GM21528 (cell line): ENCODE data around the gene STUM.

Source experiments
- ATAC-seq: cut with Tn5 transposase; IDR thresholded peaks from one replicate; pipeline ENCODE4 v1.9.1; 2021; ENCODE audit warnings: mild to moderate bottlenecking, moderate library complexity; ENCODE audit not compliant: unreplicated experiment, low FRiP score

The STUM gene

GRCh38 chr1:226558036-226558650 lies 9.6 kb downstream of the STUM start:
- ATAC-seq: no peak

DNA sequence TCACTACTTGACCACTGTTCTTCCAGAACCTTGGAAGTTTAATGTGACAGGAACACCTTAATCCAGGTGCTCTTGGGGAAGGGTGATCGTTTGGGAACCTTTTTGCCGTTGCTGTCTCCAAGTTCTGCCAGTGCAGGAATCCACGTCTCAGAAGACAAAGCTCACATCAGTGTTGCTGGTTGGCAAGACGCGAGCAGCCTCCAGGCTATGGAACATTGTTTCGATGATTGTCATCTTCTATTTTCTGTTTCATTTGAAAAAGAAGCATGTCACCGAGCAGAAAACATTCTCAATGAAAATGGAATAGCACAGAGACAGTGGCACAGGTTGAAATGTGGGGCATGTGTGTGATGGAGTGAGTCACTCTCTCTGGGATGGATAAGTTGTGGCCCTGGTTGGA lies 11.7 kb downstream of the STUM start:
- ATAC-seq: no peak

DNA sequence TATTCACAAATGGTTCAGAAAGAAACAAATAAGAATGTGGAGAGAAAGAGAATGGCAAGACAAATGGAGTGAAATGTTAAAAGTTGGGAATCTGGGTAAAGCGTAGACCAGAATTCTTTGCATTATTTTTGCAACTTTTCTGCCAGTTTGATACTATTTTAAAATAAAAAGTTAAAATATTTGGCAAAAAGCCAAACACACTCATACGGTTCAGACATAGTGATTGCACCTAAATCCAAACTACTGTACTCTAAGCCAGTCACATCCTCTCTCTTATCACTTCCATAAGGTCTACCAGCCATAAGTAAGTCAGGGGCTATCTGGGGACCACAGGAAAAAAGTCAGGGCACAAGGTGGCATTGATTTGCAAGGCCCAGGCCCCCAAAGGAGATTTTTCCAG lies 14.4 kb downstream of the STUM start:
- no peak for ATAC-seq

DNA sequence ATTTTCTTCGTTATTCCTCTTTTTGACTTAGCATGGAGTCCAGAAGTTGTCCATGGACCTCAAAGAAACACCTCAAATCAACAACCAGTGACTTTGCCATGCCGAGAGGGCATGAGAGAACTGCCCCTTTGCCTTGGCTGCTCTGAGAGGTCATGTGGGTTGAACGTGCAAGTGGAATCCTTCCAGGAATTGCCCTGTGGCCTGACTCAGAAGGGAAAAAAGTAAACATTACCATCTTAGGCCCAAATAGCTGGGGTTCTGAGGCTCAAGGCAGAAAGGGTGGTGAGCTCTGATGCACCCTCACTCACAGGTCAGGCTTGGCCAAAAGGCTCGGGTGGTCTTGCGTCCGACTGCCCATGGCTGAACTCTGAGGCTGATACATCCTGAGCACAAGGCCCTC lies 15.1 kb downstream of the STUM start:
- no peak for ATAC-seq

- no peak for ATAC-seq
Observed at GRCh38 chr1:226565476-226565875, 16.9 kb downstream of the STUM start.

DNA sequence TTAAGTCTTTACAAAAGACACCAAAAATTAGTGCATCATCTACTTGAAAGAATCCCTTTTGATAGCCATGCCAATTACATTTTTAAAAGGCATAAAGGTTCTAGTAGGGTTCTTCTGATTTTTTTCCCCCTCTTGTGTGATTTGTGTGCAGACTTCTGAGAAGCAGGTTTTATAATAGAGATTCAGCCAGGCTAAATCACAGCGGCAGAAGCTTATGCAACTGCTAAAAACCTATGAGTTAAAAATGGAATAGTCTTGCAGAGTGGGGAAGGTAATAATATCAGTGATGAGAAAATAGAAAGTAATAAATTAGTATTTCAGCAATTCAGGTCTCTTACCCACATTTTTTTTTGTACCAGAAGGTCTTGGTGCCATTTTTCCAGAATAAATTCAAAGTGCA lies 17.7 kb downstream of the STUM start:
- no peak for ATAC-seq

- ATAC-seq: no peak
Observed at GRCh38 chr1:226566760-226567159, 18.2 kb downstream of the STUM start.

DNA sequence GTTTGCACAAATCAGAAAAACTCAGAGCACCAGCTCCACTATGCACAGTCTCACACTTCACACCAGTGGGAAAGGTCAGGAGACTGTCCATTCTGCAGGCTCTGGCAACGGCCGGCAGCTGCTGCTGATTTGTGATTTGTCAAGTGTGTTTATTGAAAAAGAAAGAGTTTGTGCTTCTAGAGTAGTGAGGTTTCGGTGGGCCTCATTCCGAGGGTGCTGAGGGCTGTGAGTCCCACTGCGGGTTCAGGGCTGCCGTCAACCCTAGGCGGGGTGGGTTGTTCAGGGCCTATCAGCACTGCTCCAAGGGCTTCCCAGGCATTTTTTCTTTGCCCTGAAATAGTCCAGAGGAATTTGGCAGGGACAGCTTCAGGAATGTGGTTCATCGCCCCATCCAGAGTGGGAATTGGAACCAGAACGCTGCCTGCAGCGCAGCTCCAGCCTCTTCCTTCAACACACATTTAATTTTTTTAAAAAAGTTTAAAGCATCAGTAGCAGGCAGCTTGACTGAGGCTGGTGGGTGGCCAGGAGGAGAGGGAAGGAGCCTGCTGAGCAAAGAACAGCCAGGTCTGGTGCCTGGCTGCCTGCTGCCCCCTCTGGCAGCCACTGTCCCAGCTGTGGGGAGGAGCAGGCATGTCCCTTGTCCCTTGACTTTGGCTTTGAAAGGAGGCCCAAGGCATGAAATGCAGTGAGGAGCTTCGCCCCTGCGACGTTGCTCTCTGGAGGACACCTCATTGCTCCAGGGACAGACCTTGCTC lies 19.7 kb downstream of the STUM start:
- no peak for ATAC-seq

GRCh38 chr1:226568975-226569741 lies 20.6 kb downstream of the STUM start:
- no peak for ATAC-seq

GRCh38 chr1:226569879-226570547 lies 21.4 kb downstream of the STUM start:
- no peak for ATAC-seq

GRCh38 chr1:226571893-226572292 lies 23.3 kb downstream of the STUM start:
- no peak for ATAC-seq

- ATAC-seq: no peak
Observed at GRCh38 chr1:226572325-226572726, 23.8 kb downstream of the STUM start.

- ATAC-seq: no peak
Observed at GRCh38 chr1:226574044-226574443, 25.5 kb downstream of the STUM start.

DNA sequence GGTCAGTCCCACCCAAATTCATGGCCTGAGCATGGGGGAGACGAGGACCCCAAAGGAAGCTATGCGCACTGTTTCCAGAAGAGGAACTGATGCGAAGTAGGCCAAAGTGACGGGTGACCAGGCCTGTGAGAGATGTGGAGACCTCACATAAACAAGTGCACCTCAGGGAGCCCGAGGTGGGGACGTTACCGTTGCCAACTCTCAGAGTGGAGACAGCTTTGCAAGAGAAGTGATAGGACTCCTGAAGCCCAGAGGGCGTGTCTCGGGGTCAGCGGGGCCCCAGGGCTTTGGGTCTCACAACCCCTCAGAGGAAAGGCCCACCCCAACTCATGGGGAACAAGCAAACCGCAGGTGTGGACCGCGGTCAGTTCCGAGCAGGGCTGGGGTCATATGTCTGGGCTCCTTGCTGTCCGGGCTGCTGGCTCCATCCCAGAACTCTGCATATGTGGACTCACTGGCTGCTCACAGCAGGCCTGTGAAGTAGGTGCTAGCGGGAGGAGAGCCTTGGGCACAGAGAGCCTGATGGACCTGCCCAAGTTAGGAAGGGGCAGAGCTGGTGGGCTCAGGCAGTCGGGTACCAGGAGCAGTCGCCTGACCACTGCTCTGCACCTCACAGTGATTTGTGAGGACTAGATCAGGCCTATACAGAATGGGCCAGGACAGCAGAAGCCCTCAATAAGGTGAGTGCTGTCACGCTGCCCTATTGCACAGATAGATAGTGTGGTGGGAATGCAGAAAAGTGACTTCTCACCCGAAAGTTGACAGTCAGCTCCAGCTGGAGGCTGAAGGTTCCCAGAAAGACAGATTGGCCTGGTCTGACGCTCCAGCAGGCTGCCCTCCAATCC lies 26.2 kb downstream of the STUM start:
- no peak for ATAC-seq

GRCh38 chr1:226575436-226575720 lies 26.8 kb downstream of the STUM start:
- ATAC-seq: no peak

- ATAC-seq: no peak
Observed at GRCh38 chr1:226575739-226576378, 27.3 kb downstream of the STUM start.

DNA sequence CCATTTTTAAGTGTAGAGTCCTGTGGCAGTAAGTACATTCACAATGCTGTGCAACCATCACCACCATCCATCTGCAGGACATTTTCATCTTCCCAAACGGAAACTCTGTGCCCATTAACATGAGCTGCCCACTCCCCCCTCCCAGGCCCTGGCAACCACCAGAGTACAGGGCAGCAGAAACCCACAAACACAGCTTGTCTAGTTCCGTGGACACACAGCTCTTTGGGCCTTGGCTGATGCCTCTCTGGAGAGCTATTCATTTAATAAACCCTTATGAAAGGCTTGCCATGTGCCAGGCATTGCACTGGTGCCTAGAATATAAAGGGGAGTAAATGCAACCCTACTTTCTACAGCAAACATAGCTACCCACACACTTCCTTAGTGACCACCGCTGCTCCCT lies 28.0 kb downstream of the STUM start:
- ATAC-seq: no peak

- ATAC-seq: no peak
Observed at GRCh38 chr1:226577401-226578180, 29.0 kb downstream of the STUM start.

DNA sequence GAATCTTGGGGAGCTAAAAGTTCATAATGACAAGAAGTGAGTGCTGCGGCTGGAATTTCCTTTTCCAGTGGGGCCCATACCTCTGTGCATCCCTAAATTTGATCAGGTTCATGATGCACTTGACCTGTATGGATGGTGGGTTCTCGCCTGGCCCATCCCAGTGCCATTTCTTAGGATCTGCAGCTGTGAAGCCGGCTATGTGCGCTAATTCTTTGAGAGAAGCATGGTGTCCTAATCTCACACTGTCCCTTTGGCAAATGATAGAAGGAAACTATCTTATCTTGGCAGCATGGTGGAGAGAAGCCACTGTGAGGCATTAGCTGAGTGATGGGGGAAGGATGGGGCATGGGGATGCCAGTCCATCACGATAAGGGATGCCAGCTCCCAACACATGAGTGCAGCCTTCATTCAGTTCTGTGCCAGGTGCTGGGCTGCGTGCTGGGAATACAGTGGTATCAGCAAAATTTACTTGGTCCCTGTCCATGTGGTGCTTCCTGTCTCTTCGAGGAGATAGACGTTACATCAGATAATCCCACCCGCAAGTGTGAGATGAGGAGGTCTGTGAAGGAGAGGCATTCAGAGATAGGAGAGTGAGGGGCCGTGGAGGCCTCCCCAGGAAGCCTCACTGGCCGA lies 30.5 kb downstream of the STUM start:
- ATAC-seq: no peak
